Tongue (tissue), 2 donors: ENCODE measurements around the gene SLC22A5. TPM values are rescaled to one million over a fixed set of nuclear protein-coding genes. Genes with fewer than 3 reads are reported as not detected.
"Not testable (repeated sequence)": the region's sequence is repeated elsewhere in the genome, so short reads cannot be mapped to it uniquely, and the experiment has no call there.

Source experiments
- DNase-seq: peaks from one replicate; pipeline ENCODE4 v3.0.0-alpha.2; 2015
- total RNA-seq: library from RNA; depleted of rRNA; stranded (reverse); fragments of >200 nt; gene quantifications from one replicate; pipeline ENCODE4 v1.2.3, GENCODE V29; 2014

Gene SLC22A5
- total RNA-seq, 1 donor from 2014 or later = 5.9 TPM

- DNase-seq = peak; percentile 47
Observed at GRCh38 chr5:132388244-132389050, 18.9 kb downstream of the SLC22A5 start.

- DNase-seq = no peak
Observed at GRCh38 chr5:132389051-132389331, 19.5 kb downstream of the SLC22A5 start.

- DNase-seq = no peak
Observed at GRCh38 chr5:132389585-132390286, 20.2 kb downstream of the SLC22A5 start.

GRCh38 chr5:132391247-132391646, 21.7 kb downstream of the SLC22A5 start:
- no peak for DNase-seq

- no peak for DNase-seq
Observed at GRCh38 chr5:132391870-132392269, 22.4 kb downstream of the SLC22A5 start.

GRCh38 chr5:132392411-132392810, 22.9 kb downstream of the SLC22A5 start:
- DNase-seq = no peak

GRCh38 chr5:132392978-132393825, 23.7 kb downstream of the SLC22A5 start:
- no peak for DNase-seq

GRCh38 chr5:132394667-132395259, 25.3 kb downstream of the SLC22A5 start:
- no peak for DNase-seq

- no peak for DNase-seq
Observed at GRCh38 chr5:132396589-132397031, 27.1 kb downstream of the SLC22A5 start.

- DNase-seq = no peak
Observed at GRCh38 chr5:132397224-132397623, 27.7 kb downstream of the SLC22A5 start.

GRCh38 chr5:132397936-132398675, 28.6 kb downstream of the SLC22A5 start:
- DNase-seq = not testable (repeated sequence)

GRCh38 chr5:132404041-132404440, 34.5 kb downstream of the SLC22A5 start:
- not testable (repeated sequence) for DNase-seq

- DNase-seq = no peak
Observed at GRCh38 chr5:132405646-132406045, 36.1 kb downstream of the SLC22A5 start.

- no peak for DNase-seq
Observed at GRCh38 chr5:132406144-132406783, 36.8 kb downstream of the SLC22A5 start.

- DNase-seq = no peak
Observed at GRCh38 chr5:132407970-132408369, 38.5 kb downstream of the SLC22A5 start.

- no peak for DNase-seq
Observed at GRCh38 chr5:132408456-132408855, 38.9 kb downstream of the SLC22A5 start.

GRCh38 chr5:132408965-132409364, 39.5 kb downstream of the SLC22A5 start:
- no peak for DNase-seq

GRCh38 chr5:132410451-132411303, 41.2 kb downstream of the SLC22A5 start:
- peak; percentile 88 for DNase-seq

- no peak for DNase-seq
Observed at GRCh38 chr5:132411304-132412013, 41.9 kb downstream of the SLC22A5 start.
